ENCODE measurements around the gene KRTAP12-2.
"Not testable (repeated sequence)": the region's sequence is repeated elsewhere in the genome, so short reads cannot be mapped to it uniquely, and the experiment has no call there.

The KRTAP12-2 gene

DNA sequence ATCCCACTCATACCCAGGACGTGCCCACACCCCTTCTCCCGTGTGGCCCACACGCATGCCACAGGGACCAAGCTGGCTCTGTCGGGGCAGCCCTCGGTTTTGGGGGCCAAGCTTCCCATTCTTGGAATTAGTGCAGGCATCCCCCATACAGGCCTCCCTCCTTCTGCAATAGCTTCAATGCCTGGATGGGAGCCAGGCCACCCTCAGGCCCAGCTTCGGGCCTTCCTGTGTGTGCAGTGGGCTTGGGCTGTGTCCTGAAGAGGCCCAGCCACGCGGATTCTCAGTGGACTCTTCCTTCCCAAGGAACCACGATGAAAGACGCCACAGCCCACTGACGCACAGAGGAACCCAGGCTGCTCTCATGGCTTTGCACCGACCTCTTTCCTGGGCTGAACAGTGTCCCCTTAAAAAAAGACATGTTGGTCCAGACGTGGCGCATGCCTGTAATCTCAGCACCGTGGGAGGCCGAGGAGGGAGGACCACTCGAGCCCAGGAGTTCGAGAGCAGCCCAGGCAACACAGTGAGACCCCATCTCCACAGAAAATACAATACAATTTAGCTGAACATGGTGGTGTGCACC lies 17.1 kb downstream of the KRTAP12-2 start:
- DNase-seq, result no peak

- DNase-seq, result no peak
Observed at GRCh38 chr21:44648557-44649311, 18.0 kb downstream of the KRTAP12-2 start.

GRCh38 chr21:44647222-44647552 lies 19.5 kb downstream of the KRTAP12-2 start:
- DNase-seq, result no peak

GRCh38 chr21:44646366-44647221 lies 20.1 kb downstream of the KRTAP12-2 start, which contains the start of gene KRTAP10-11:
TSS of gene KRTAP10-11 (plus strand) at chr21:44646414. CDS start at chr21:44646459, 45 bp downstream.
- not testable (repeated sequence) for DNase-seq

- DNase-seq, result no peak
Observed at GRCh38 chr21:44644878-44645277, 21.8 kb downstream of the KRTAP12-2 start.

GRCh38 chr21:44643741-44644310 lies 22.9 kb downstream of the KRTAP12-2 start:
- no peak for DNase-seq

GRCh38 chr21:44640761-44641160 lies 26.0 kb downstream of the KRTAP12-2 start:
- DNase-seq, result no peak

DNA sequence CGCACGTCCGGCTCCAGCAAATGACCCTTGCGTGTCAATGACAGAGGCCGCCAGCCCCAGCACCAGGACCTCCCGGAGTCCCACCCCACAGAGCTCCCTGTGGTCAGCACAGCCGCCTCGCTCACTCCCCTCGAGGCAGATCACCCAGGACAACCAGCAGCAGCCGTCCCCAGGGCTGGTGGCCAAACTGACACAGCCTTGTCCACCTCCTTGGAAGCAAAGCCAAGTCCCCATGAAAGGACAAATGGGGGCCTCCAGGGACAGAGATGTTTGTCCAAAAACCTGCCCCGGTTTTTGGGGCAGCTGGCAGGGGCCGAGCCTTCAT lies 27.4 kb downstream of the KRTAP12-2 start:
- no peak for DNase-seq

- DNase-seq, result not testable (repeated sequence)
Observed at GRCh38 chr21:44638506-44639330, 28.0 kb downstream of the KRTAP12-2 start.

DNA sequence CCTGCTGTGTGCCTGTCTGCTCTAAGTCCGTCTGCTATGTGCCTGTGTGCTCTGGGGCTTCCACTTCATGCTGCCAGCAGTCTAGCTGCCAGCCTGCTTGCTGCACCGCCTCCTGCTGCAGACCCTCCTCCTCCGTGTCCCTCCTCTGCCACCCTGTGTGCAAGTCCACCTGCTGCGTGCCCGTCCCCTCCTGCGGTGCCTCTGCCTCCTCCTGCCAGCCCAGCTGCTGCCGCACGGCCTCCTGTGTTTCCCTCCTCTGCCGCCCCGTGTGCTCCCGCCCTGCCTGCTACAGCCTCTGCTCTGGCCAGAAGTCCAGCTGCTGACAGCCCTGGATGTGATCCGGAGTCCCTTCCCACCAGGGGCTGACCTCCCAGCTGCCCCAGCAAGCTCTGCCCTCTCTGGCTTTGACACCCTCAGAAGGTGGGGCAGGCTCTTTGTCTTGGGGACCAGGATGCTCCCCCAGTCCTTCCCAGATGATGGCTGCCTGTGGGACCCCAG lies 28.8 kb downstream of the KRTAP12-2 start:
- not testable (repeated sequence) for DNase-seq

DNA sequence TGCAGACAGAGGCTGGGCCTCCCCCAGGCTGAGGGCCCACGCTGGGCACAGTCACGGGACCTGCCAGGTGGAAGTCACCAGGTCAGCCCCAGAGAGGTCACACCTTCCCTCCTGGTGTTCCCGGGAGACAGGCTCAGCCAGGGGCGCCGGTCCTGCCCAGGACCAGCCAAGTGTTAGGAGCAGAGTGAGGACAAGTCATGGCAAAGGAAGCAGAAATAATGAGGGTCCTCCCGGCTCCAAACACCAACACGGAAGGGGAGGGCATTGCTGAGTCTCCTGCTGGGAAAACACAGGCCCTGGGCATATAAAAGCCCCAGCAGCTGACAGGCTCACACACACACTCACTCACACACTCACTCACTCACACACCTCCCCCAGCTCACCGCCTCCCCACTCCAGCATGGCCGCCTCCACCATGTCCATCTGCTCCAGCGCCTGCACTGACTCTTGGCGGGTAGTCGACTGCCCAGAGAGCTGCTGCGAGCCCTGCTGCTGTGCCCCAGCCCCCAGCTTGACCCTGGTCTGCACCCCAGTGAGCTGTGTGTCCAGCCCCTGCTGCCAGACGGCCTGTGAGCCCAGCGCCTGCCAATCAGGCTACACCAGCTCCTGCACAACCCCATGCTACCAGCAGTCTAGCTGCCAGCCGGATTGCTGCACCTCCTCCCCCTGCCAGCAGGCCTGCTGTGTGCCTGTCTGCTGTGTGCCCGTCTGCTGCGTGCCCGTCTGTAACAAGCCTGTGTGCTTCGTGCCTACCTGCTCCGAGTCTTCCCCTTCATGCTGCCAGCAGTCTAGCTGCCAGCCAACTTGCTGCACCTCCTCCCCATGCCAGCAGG lies 29.5 kb downstream of the KRTAP12-2 start, which contains the start of gene KRTAP10-10:
TSS of gene KRTAP10-10 (plus strand) at position 339 of the 833 bp plus-strand sequence. CDS start at position 401, 62 bp downstream.
- no peak for DNase-seq

DNA sequence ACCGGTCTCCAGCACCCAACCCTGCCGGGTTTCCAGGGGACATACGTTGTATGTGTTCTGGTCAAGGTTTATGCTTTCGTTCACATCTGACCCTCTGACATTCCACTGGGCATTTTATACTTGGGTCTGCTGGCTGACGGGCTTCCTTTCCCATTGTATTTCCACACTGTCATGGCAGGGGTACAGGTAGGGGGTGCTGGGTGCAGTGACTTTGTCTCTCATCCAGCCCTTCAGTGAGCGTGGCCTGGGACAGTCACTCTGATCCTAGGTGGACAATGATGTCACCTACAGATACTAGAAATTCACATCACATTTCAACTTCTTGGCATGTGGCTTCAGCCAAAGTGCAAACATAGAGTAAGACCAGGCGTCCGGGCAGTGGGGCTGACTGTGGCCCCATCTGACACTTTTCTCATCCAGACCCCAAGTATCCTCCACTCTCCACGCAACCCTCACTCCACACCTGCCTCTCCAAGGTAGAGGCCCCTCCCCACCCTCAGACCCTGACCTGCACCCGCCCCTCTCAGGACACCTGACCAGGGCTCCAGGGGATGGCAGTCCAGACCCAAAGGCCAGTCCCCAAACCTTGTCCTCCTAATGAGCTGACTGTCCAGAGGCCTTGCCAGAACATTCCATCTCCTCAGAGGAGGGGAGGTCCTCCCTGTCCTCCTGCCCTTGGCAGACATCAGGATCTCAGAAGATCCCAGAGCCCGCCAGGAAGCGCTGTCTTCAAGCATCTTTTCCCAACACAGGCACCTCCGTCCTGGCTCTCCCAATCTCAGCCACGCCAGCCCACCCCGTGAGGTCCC lies 30.3 kb downstream of the KRTAP12-2 start:
- no peak for DNase-seq

DNA sequence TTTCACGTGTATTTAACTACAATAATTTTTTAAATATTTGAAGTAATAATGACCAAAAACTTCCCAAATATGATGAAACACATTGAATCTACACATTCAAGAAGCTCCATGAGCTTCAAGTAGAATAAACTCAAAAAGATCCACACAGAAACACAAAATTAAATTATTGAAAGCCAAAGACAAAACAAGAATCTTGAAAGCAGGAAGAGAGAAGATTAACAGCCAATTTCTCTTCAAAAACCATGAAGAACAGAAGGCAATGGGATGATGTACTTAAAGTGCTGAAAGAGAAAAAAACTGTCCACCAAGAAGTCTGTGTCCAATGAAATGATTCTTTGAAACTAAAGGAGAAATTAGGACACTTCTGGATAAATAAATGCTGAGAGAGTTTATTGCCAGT lies 34.7 kb downstream of the KRTAP12-2 start:
- DNase-seq, result no peak

DNA sequence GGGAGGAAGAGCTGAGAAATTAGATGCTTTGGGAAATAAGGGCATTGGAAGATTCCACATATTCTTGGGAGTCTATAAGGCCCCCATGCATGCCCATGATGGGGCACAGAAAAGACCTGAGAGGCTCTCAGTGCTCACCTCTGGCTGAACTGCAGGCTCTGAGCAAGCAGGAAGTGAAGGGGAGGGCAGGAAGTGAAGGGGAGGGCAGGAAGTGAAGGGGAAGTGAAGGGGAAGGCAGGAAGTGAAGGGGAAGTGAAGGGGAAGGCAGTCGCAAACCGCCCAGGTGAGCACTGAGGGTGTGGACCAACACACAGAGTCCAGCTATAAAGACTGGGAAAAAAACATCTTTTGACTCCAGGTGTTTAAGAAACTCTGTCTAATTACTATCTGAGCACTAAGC lies 36.3 kb downstream of the KRTAP12-2 start:
- DNase-seq, result no peak

- no peak for DNase-seq
Observed at GRCh38 chr21:44628707-44629391, 37.9 kb downstream of the KRTAP12-2 start.

DNA sequence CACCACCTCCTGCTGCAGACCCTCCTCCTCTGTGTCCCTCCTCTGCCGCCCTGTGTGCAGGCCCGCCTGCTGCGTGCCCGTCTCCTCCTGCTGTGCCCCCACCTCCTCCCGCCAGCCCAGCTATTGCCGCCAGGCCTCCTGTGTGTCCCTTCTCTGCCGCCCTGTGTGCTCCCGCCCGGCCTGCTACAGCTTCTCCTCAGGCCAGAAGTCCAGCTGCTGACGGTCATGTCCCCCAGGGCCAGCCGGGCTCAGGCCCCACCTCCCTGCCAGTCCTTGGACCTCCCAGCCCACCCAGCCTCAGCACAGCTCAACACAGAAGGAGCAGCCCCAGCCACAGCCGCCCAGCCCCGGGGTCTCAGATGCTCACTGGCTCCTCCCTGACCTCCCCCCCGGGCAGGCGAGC lies 38.9 kb downstream of the KRTAP12-2 start:
- DNase-seq, result not testable (repeated sequence)

- DNase-seq, result not testable (repeated sequence)
Observed at GRCh38 chr21:44627181-44627822, 39.4 kb downstream of the KRTAP12-2 start.

GRCh38 chr21:44626673-44627143 lies 40.0 kb downstream of the KRTAP12-2 start, which contains the start of gene KRTAP10-9:
TSS of gene KRTAP10-9 (plus strand) at chr21:44627093. CDS start at chr21:44627172, 79 bp downstream.
- DNase-seq, result no peak

DNA sequence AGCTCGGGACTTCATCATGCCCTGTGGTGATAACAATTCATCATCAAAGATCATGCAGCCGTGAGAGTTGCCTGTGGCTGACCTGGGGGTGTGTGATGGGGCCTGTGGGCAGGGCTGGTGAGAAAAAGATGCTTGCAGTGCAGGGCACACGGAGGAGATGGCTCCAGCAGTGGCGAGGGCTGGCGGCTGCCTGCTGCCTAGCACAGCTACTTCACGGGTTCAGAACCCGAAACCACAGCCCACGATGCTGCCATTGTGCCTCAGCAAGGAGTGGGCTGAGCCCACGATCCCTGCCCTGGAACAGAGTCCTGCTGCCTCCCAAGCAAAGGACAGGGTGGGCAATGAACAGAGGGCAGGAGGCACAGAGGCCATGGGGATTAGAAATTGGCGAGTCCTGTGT lies 40.5 kb downstream of the KRTAP12-2 start:
- no peak for DNase-seq
